ENCODE results near the gene TOR4A.

The TOR4A gene

GRCh38 chr9:137273611-137274320 lies 3.8 kb upstream of the TOR4A start:
- DNase-seq, result no peak

- no peak for DNase-seq
Measured at GRCh38 chr9:137275203-137275587, 2.3 kb upstream of the TOR4A start.

- no peak for DNase-seq
Measured at GRCh38 chr9:137275588-137276472, 1.7 kb upstream of the TOR4A start.

- no peak for DNase-seq
Measured at GRCh38 chr9:137276473-137277328, 825 bp upstream of the TOR4A start.

- no peak for DNase-seq
Measured at GRCh38 chr9:137278061-137278701, 655 bp downstream of the TOR4A start.

GRCh38 chr9:137278721-137279711 lies 1.5 kb downstream of the TOR4A start:
- DNase-seq, result no peak

GRCh38 chr9:137279741-137280473 lies 2.4 kb downstream of the TOR4A start:
- DNase-seq, result no peak

- no peak for DNase-seq
Measured at GRCh38 chr9:137280474-137281344, 3.2 kb downstream of the TOR4A start.

- DNase-seq, result no peak
Measured at GRCh38 chr9:137281345-137282116, 4.0 kb downstream of the TOR4A start.

GRCh38 chr9:137286975-137287383 lies 9.5 kb downstream of the TOR4A start:
- DNase-seq, result no peak

- no peak for DNase-seq
Measured at GRCh38 chr9:137293094-137293481, 15.6 kb downstream of the TOR4A start.

GRCh38 chr9:137293482-137294090 lies 16.1 kb downstream of the TOR4A start:
- no peak for DNase-seq

GRCh38 chr9:137294091-137294680 lies 16.7 kb downstream of the TOR4A start:
- DNase-seq, result no peak

GRCh38 chr9:137294681-137295237 lies 17.2 kb downstream of the TOR4A start:
- DNase-seq, result no peak

- DNase-seq, result peak; percentile 72
Measured at GRCh38 chr9:137295238-137295811, 17.8 kb downstream of the TOR4A start.

- DNase-seq, result no peak
Measured at GRCh38 chr9:137295849-137296669, 18.5 kb downstream of the TOR4A start.
